ENCODE results near the gene LRRC71. TPM values are rescaled to one million over a fixed set of nuclear protein-coding genes. Genes with fewer than 3 reads are reported as not detected.

Gene LRRC71
- total RNA-seq, 4 donors from 2014 or later = not detected

DNA sequence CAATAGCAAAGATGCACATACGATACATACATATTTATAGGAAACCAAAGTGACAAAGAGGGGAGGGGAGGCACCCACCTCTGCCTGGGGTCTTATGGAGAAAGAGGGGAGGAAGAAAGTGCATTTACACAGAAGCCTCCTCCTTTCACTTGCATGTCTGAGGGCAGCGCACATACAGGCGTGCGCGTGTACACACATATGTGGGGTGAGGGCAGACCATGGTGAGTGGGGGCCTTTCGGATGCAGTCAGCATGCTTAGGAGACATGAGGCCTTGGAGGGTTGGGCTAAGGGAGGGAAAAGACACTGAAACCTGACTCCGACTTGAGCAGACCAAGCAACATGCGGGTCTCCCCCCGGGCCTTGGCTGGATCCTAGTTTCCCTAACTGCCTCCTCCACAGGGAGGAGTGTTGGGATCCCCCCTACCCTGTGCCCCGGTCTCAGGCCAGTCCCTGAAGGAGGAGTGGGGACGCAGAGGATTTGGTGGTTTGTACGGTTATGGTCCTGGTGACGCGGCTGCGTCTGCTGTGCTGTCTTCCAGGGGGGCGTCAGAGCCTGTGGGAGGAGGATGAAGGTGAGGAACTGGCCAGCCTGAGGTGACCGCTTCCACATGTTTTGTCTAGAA, 15.2 kb downstream of the LRRC71 start:
- intact Hi-C loops (cut with DNase I; ENCODE audit: low total_unique reads) = no loop called here
- 87 to 90% methylated on average over 17 of the region's 17 CpGs for WGBS, 2 donors
- no peak for DNase-seq (ENCODE audit: low spot score in 2 of 2)
- no peak for TF ChIP-seq POLR2A (IDR thresholded peaks at IDR 0.05)
- TF ChIP-seq, protein P1, sequence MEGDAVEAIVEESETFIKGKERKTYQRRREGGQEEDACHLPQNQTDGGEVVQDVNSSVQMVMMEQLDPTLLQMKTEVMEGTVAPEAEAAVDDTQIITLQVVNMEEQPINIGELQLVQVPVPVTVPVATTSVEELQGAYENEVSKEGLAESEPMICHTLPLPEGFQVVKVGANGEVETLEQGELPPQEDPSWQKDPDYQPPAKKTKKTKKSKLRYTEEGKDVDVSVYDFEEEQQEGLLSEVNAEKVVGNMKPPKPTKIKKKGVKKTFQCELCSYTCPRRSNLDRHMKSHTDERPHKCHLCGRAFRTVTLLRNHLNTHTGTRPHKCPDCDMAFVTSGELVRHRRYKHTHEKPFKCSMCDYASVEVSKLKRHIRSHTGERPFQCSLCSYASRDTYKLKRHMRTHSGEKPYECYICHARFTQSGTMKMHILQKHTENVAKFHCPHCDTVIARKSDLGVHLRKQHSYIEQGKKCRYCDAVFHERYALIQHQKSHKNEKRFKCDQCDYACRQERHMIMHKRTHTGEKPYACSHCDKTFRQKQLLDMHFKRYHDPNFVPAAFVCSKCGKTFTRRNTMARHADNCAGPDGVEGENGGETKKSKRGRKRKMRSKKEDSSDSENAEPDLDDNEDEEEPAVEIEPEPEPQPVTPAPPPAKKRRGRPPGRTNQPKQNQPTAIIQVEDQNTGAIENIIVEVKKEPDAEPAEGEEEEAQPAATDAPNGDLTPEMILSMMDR (IDR thresholded peaks at IDR 0.05) = no peak
- no peak overlapping the region for H3K4me3 ChIP-seq (ENCODE audit: low read depth, poor library complexity, severe bottlenecking)

DNA sequence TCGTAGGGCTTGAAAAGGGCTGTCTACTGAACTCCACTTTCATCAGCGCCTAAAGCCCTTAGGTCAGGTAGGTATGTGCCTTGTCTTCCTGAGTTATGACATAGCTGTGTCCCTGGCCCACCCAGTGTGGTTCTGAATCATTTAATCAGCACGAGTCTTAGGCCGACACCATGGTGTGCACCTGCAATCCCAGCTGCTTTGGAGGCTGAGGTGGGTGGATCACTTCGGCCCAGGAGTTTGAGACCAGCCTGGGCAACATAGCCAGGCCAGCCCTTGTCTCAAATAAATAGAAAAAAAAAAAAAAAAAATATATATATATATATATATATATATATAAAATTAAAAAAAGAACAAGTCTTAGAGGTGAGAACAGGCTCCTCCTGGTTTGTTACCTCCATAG, 15.8 kb downstream of the LRRC71 start:
- DNase-seq (ENCODE audit: low spot score in 2 of 2) = no peak
- 87 to 91% methylated on average over 5 of the region's 5 CpGs for WGBS, 2 donors
- no peak overlapping the region for H3K4me3 ChIP-seq (ENCODE audit: low read depth, poor library complexity, severe bottlenecking)
- no peak for TF ChIP-seq POLR2A (IDR thresholded peaks at IDR 0.05)
- TF ChIP-seq, protein P1 (IDR thresholded peaks at IDR 0.05) = no peak
- intact Hi-C loops (cut with DNase I; ENCODE audit: low total_unique reads) = no loop called here

DNA sequence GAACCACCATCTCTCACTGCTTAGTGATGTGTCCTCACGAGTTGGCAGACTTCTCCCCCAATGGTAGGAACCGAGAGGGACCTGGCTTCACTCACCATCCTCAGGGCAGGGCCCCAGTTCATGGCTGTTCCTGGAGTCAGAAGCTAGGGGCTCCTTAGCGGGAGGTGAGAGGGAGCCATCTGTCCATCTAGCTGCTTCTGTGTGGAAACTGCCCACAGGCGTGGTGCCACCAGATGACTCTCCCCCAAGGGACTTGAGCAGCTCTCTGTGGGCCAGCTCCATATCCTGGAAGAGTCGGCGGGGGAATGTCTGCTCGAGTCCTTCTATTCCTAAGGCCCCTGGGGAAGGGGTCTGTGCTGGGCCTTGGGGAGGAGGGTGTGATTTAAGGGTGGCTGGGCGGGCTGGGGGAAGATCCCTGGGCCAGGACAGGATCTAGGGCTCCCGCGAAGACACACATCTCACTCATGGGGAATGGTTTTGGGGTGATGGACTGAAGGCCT, 16.3 kb downstream of the LRRC71 start:
- WGBS, 2 donors = 81 to 83% methylated on average over 10 of the region's 10 CpGs
- H3K4me3 ChIP-seq (ENCODE audit: low read depth, poor library complexity, severe bottlenecking) = no peak overlapping the region
- no peak for DNase-seq (ENCODE audit: low spot score in 2 of 2)
- TF ChIP-seq, protein P1 (IDR thresholded peaks at IDR 0.05) = no peak
- intact Hi-C loops (cut with DNase I; ENCODE audit: low total_unique reads) = no loop called here

DNA sequence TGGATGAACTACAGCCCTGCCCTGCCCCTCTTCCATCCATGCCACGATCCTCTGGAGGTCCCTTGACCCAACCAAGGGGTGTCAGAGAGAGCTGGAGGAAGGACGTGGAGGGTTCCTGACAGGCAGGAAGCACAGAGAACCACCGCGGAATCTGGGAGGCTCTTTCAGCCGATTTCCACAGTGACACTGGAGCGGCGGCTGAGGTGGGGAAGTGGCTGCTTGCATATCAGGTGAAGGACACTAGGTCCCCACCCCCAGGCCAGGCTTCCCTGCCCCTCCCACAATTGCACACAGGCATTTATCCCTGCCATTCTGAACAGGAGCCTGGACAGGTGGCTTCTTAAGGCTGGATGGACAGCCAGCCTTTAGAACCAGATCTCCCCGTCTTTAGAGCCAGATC, 17.5 kb downstream of the LRRC71 start:
- 86% methylated on average over 6 to 7 of the region's 8 CpGs for WGBS, 2 donors
- TF ChIP-seq POLR2A (IDR thresholded peaks at IDR 0.05) = no peak
- TF ChIP-seq, protein P1 (IDR thresholded peaks at IDR 0.05) = no peak
- DNase-seq (ENCODE audit: low spot score in 2 of 2) = no peak
- intact Hi-C loops (cut with DNase I; ENCODE audit: low total_unique reads) = no loop called here
- no peak overlapping the region for H3K4me3 ChIP-seq (ENCODE audit: low read depth, poor library complexity, severe bottlenecking)

DNA sequence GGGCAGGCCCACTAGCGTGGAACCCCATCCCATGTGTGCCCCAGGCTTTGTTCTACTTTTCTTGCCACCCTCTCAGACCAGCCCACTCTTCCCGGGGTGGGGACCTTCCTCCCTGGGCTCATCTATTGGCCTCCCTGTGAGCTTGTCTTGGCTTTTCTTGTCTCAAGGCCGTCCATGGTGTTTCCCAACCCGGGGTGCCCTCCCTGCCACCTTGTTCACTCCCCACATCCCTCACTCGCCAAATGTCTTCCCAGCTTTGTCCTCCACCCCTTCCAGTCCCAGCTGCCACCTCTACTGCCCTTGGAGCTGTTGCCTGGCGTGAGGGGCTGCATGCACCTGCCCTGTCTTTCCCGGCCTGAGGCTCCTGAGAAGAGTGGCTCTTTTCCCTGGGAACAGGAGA, 18.4 kb downstream of the LRRC71 start:
- TF ChIP-seq, protein P1 (IDR thresholded peaks at IDR 0.05) = no peak
- no peak for DNase-seq (ENCODE audit: low spot score in 2 of 2)
- WGBS, 2 donors = 83 to 85% methylated on average over 7 of the region's 7 CpGs
- intact Hi-C loops (cut with DNase I; ENCODE audit: low total_unique reads) = no loop called here
- H3K4me3 ChIP-seq (ENCODE audit: low read depth, poor library complexity, severe bottlenecking) = no peak overlapping the region

DNA sequence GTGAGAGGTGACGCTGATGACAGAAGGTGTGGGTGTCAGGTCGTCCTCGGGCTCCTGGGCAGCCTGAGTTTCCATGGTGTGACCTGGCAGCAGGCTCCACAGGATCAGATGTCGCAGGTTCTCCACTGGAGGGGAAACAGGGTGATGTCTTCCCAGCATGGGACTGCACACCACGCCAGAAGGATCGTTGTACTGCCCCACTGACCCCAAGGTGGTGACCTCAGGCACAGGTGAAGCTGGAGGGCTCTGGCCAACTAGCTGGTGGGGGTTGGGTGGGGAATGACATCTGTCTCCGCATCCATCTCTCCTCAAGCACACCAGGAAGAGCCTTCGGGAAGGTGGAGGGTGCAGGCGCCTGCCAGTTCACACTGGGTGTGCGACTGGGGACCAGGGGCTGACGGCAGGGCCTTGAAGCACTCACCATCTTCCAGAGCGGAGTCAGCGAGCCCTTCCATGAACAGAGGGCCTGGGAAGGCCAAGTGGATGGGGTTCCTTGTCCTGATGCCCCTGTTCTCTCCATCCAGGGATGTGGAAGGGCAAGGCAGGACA, 19.4 kb downstream of the LRRC71 start:
- WGBS, 2 donors = 92 to 93% methylated on average over 12 to 13 of the region's 13 CpGs
- TF ChIP-seq, protein P1 (IDR thresholded peaks at IDR 0.05) = no peak
- no peak for TF ChIP-seq POLR2A (IDR thresholded peaks at IDR 0.05)
- no peak for DNase-seq (ENCODE audit: low spot score in 2 of 2)
- intact Hi-C loops (cut with DNase I; ENCODE audit: low total_unique reads) = no loop called here
- H3K4me3 ChIP-seq (ENCODE audit: low read depth, poor library complexity, severe bottlenecking) = no peak overlapping the region

Data from lower leg skin (tissue), 4 donors.